SU-DHL-6 (cell line): ENCODE measurements around the gene KRT4.

Experiments used
- CTCF ChIP-seq: fragments of 200-600 bp; sonication (generic); IDR thresholded peaks from one replicate; pipeline ENCODE4 v1.5.1; 2017; ENCODE audit warnings: antibody characterized with exemption, mild to moderate bottlenecking, low read length, moderate library complexity; ENCODE audit not compliant: insufficient read depth, poor library complexity, severe bottlenecking
- EZH2phosphoT487 ChIP-seq: fragments of 200-600 bp; sonication (generic), shearing (Covaris generic); conservative IDR thresholded peaks from 2 replicates; pipeline ENCODE4 v1.6.1; 2018; ENCODE audit warnings: mild to moderate bottlenecking, antibody characterized with exemption, low read length, moderate library complexity, mixed read lengths

- TF ChIP-seq CTCF = no peak
- no peak for TF ChIP-seq EZH2phosphoT487
Measured at GRCh38 chr12:52810554-52810953, 3.4 kb downstream of the KRT4 start.
